Occipital lobe (tissue), 2 donors: ENCODE results near the gene APMAP. TPM values are rescaled to one million over a fixed set of nuclear protein-coding genes. Genes with fewer than 3 reads are reported as not detected.

Experiments
- DNase-seq: peaks from one replicate; lab custom pipeline; 2025; lab: John Stamatoyannopoulos, UW
- total RNA-seq: library from RNA; depleted of rRNA; stranded (reverse); fragments of >200 nt; gene quantifications from one replicate; pipeline ENCODE4 v1.2.3, GENCODE V29; 2014

Gene APMAP
- total RNA-seq, 1 donor from 2014 or later = 60.7 TPM

GRCh38 chr20:25025091-25025861 lies 32.7 kb upstream of the APMAP start:
- no peak for DNase-seq

GRCh38 chr20:25024171-25024570 lies 31.6 kb upstream of the APMAP start:
- no peak for DNase-seq

- no peak for DNase-seq
Measured at GRCh38 chr20:25023356-25023755, 30.8 kb upstream of the APMAP start.

GRCh38 chr20:25022680-25023079 lies 30.1 kb upstream of the APMAP start:
- DNase-seq = no peak

- no peak for DNase-seq
Measured at GRCh38 chr20:25021336-25021735, 28.8 kb upstream of the APMAP start.

GRCh38 chr20:25020901-25021301 lies 28.4 kb upstream of the APMAP start:
- no peak for DNase-seq

GRCh38 chr20:25020345-25020744 lies 27.8 kb upstream of the APMAP start:
- DNase-seq = no peak

GRCh38 chr20:25019381-25020155 lies 27.0 kb upstream of the APMAP start:
- DNase-seq = no peak

GRCh38 chr20:25018841-25019240 lies 26.3 kb upstream of the APMAP start:
- DNase-seq = no peak

GRCh38 chr20:25018425-25018824 lies 25.9 kb upstream of the APMAP start:
- DNase-seq = no peak

- DNase-seq = no peak
Measured at GRCh38 chr20:25017257-25017803, 24.8 kb upstream of the APMAP start.

GRCh38 chr20:25016471-25016870 lies 23.9 kb upstream of the APMAP start:
- no peak for DNase-seq

GRCh38 chr20:25015986-25016385 lies 23.4 kb upstream of the APMAP start:
- no peak for DNase-seq

GRCh38 chr20:25014816-25015215 lies 22.3 kb upstream of the APMAP start:
- no peak for DNase-seq

GRCh38 chr20:25013478-25014380 lies 21.2 kb upstream of the APMAP start:
- DNase-seq = no peak

- DNase-seq = no peak
Measured at GRCh38 chr20:25012616-25013189, 20.2 kb upstream of the APMAP start.

GRCh38 chr20:25011831-25012241 lies 19.3 kb upstream of the APMAP start:
- DNase-seq = no peak

GRCh38 chr20:25011261-25011660 lies 18.7 kb upstream of the APMAP start:
- DNase-seq = no peak

GRCh38 chr20:25009218-25010145 lies 16.9 kb upstream of the APMAP start:
- no peak for DNase-seq
